Measurements from ENCODE around the gene AREL1.

AREL1 gene

GRCh38 chr14:74698465-74698864 is 14.4 kb downstream of the AREL1 start:
- DNase-seq (ENCODE audit: low read depth, low spot score) = no peak

- DNase-seq (ENCODE audit: low read depth, low spot score) = no peak
Measured at GRCh38 chr14:74697976-74698375, 14.9 kb downstream of the AREL1 start.

GRCh38 chr14:74697543-74697942 is 15.3 kb downstream of the AREL1 start:
- no peak for DNase-seq (ENCODE audit: low read depth, low spot score)

GRCh38 chr14:74697011-74697410 is 15.9 kb downstream of the AREL1 start:
- DNase-seq (ENCODE audit: low read depth, low spot score) = no peak

- no peak for DNase-seq (ENCODE audit: low read depth, low spot score)
Measured at GRCh38 chr14:74695406-74695805, 17.5 kb downstream of the AREL1 start.

- DNase-seq (ENCODE audit: low read depth, low spot score) = no peak
Measured at GRCh38 chr14:74693191-74693590, 19.7 kb downstream of the AREL1 start.

- DNase-seq (ENCODE audit: low read depth, low spot score) = no peak
Measured at GRCh38 chr14:74691456-74691855, 21.4 kb downstream of the AREL1 start.

- no peak for DNase-seq (ENCODE audit: low read depth, low spot score)
Measured at GRCh38 chr14:74685921-74686678, 26.8 kb downstream of the AREL1 start.

GRCh38 chr14:74685056-74685455 is 27.8 kb downstream of the AREL1 start:
- no peak for DNase-seq (ENCODE audit: low read depth, low spot score)

- no peak for DNase-seq (ENCODE audit: low read depth, low spot score)
Measured at GRCh38 chr14:74684434-74684833, 28.4 kb downstream of the AREL1 start.

GRCh38 chr14:74683406-74683805 is 29.5 kb downstream of the AREL1 start:
- DNase-seq (ENCODE audit: low read depth, low spot score) = no peak

GRCh38 chr14:74682169-74682952 is 30.5 kb downstream of the AREL1 start:
- no peak for DNase-seq (ENCODE audit: low read depth, low spot score)

GRCh38 chr14:74675219-74675618 is 37.7 kb downstream of the AREL1 start:
- no peak for DNase-seq (ENCODE audit: low read depth, low spot score)

- DNase-seq (ENCODE audit: low read depth, low spot score) = no peak
Measured at GRCh38 chr14:74673768-74674167, 39.1 kb downstream of the AREL1 start.

- no peak for DNase-seq (ENCODE audit: low read depth, low spot score)
Measured at GRCh38 chr14:74671789-74672188, 41.1 kb downstream of the AREL1 start.

GRCh38 chr14:74670726-74671411 is 42.0 kb downstream of the AREL1 start:
- DNase-seq (ENCODE audit: low read depth, low spot score) = no peak

GRCh38 chr14:74669846-74670245 is 43.0 kb downstream of the AREL1 start:
- no peak for DNase-seq (ENCODE audit: low read depth, low spot score)

GRCh38 chr14:74669256-74669655 is 43.6 kb downstream of the AREL1 start:
- no peak for DNase-seq (ENCODE audit: low read depth, low spot score)

- no peak for DNase-seq (ENCODE audit: low read depth, low spot score)
Measured at GRCh38 chr14:74667758-74668157, 45.1 kb downstream of the AREL1 start.

- no peak for DNase-seq (ENCODE audit: low read depth, low spot score)
Measured at GRCh38 chr14:74664717-74665116, 48.2 kb downstream of the AREL1 start.

GRCh38 chr14:74663884-74664283 is 49.0 kb downstream of the AREL1 start:
- no peak for DNase-seq (ENCODE audit: low read depth, low spot score)

GRCh38 chr14:74661726-74662450 is 51.0 kb downstream of the AREL1 start:
- DNase-seq (ENCODE audit: low read depth, low spot score) = no peak
